ENCODE results near the gene SLC25A42.

DNA sequence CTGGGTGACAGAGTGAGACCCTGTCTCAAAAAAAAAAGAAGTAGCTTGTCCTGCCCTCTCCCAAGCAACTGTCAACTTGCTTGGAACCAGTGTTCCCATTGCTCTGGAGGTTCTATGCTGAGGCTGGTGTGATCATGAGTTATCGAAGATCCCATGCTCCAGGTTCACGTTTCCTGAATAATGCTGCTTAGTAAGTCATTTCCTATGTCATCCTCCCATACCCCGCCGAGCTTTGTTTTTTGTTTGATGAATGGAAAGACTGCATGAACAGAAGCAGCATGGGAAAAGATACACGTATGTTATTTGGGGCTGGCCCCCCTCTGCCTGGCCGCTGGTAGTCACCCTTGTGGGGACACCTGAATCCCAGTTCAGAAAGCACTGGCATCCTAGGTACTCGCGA is 11.3 kb downstream of the SLC25A42 start:
- no peak for TF ChIP-seq EZH2 (IDR thresholded peaks at IDR 0.05; ENCODE audit: borderline replicate concordance, low read depth, low read length, severe bottlenecking)
- TF ChIP-seq, protein P1, sequence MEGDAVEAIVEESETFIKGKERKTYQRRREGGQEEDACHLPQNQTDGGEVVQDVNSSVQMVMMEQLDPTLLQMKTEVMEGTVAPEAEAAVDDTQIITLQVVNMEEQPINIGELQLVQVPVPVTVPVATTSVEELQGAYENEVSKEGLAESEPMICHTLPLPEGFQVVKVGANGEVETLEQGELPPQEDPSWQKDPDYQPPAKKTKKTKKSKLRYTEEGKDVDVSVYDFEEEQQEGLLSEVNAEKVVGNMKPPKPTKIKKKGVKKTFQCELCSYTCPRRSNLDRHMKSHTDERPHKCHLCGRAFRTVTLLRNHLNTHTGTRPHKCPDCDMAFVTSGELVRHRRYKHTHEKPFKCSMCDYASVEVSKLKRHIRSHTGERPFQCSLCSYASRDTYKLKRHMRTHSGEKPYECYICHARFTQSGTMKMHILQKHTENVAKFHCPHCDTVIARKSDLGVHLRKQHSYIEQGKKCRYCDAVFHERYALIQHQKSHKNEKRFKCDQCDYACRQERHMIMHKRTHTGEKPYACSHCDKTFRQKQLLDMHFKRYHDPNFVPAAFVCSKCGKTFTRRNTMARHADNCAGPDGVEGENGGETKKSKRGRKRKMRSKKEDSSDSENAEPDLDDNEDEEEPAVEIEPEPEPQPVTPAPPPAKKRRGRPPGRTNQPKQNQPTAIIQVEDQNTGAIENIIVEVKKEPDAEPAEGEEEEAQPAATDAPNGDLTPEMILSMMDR (IDR thresholded peaks at IDR 0.05; ENCODE audit: extremely low read depth in 1 of 2, insufficient read depth in 1 of 2, low read depth in 1 of 2, low read length in 2 of 2), result no peak
- TF ChIP-seq JUN (IDR thresholded peaks at IDR 0.05; ENCODE audit: borderline replicate concordance, insufficient read depth, insufficient read length, low read depth), result no peak
- no peak for TF ChIP-seq POLR2AphosphoS5 (IDR thresholded peaks at IDR 0.05; ENCODE audit: insufficient read depth, low read depth, low read length)
- no peak for TF ChIP-seq POLR2A (IDR thresholded peaks at IDR 0.05; ENCODE audit: low read depth, low read length)
